ENCODE data around the gene PPARD. TPM values are rescaled to one million over a fixed set of nuclear protein-coding genes. Genes with fewer than 3 reads are reported as not detected.

The PPARD gene
- total RNA-seq, 6 experiments from 2014 or later, result 5.2 to 18.8 (median 5.9) TPM

GRCh38 chr6:35391240-35391968 is 49.0 kb downstream of the PPARD start:
- WGBS (ENCODE audit: insufficient coverage, low coverage, low lambda C conversion rate, missing lambda C conversion rate), result 80% methylated on average over 4 of the region's 7 CpGs
- H3K4me3 ChIP-seq, result no peak overlapping the region
- no peak for DNase-seq
- ATAC-seq, result peak in 1 of 4 donors; percentile 27
- TF ChIP-seq CTCF (IDR thresholded peaks at IDR 0.05), result no peak
- TF ChIP-seq POLR2A (IDR thresholded peaks at IDR 0.05), result no peak
- no peak overlapping the region for H3K27ac ChIP-seq
- no peaks in the 10 kb centered on the region for H3K9me3 ChIP-seq
- no peaks in the 10 kb centered on the region for H3K36me3 ChIP-seq
- H3K4me1 ChIP-seq, result peaks cover 0 to 4% (median 0%) of the 10 kb centered on the region in 4 donors
- intact Hi-C loops (cut with DNase I), result no loop called here
- H3K27me3 ChIP-seq, result no peaks in the 10 kb centered on the region

- TF ChIP-seq CTCF (IDR thresholded peaks at IDR 0.05), result no peak
- TF ChIP-seq POLR2A (IDR thresholded peaks at IDR 0.05), result no peak
- H3K9me3 ChIP-seq, result no peaks in the 10 kb centered on the region
- no peak overlapping the region for H3K4me3 ChIP-seq
- peak; percentile 19 to 57 (median 36) for ATAC-seq
- peaks cover 0 to 4% (median 0%) of the 10 kb centered on the region in 4 donors for H3K4me1 ChIP-seq
- WGBS (ENCODE audit: insufficient coverage, low coverage, low lambda C conversion rate, missing lambda C conversion rate), result 60% methylated on average over 1 of the region's 12 CpGs
- no peaks in the 10 kb centered on the region for H3K36me3 ChIP-seq
- no peak overlapping the region for H3K27ac ChIP-seq
- DNase-seq, result peak in 2 of 3 donors; percentile 63 to 65
- intact Hi-C loops (cut with DNase I), result no loop called here
- no peaks in the 10 kb centered on the region for H3K27me3 ChIP-seq
Measured at GRCh38 chr6:35392111-35392702, 49.8 kb downstream of the PPARD start.

- TF ChIP-seq POLR2A (IDR thresholded peaks at IDR 0.05), result no peak
- no peak for TF ChIP-seq CTCF (IDR thresholded peaks at IDR 0.05)
- no peak overlapping the region for H3K27ac ChIP-seq
- DNase-seq, result no peak
Measured at GRCh38 chr6:35392773-35393672, 50.7 kb downstream of the PPARD start.

GRCh38 chr6:35396991-35397390 is 54.6 kb downstream of the PPARD start:
- Histone ChIP-seq H3K27me3 (no peaks in the 10 kb centered on the region), H3K36me3 (no peaks in the 10 kb centered on the region), H3K27ac (no peak overlapping the region), H3K4me3 (no peak overlapping the region), H3K4me1 (peaks cover 0 to 20% (median 7%) of the 10 kb centered on the region in 4 donors), H3K9me3 (no peaks in the 10 kb centered on the region)
- intact Hi-C loops (cut with DNase I), result no loop called here
- DNase-seq, result no peak
- WGBS (ENCODE audit: insufficient coverage, low coverage, low lambda C conversion rate, missing lambda C conversion rate), result 63% methylated on average over 1 of the region's 5 CpGs
- TF ChIP-seq POLR2A (IDR thresholded peaks at IDR 0.05), result no peak
- no peak for TF ChIP-seq CTCF (IDR thresholded peaks at IDR 0.05)
- ATAC-seq, result no peak

More at GRCh38 chr6:35392773-35393672, 50.7 kb downstream of the PPARD start:
- no peak overlapping the region for H3K4me3 ChIP-seq
- WGBS (ENCODE audit: insufficient coverage, low coverage, low lambda C conversion rate, missing lambda C conversion rate), result 80% methylated on average over 1 of the region's 6 CpGs
- H3K9me3 ChIP-seq, result no peaks in the 10 kb centered on the region
- no peaks in the 10 kb centered on the region for H3K36me3 ChIP-seq
- ATAC-seq, result peak in 1 of 4 donors; percentile 16
- peaks cover 0 to 4% (median 0%) of the 10 kb centered on the region in 4 donors for H3K4me1 ChIP-seq
- intact Hi-C loops (cut with DNase I), result no loop called here
- no peaks in the 10 kb centered on the region for H3K27me3 ChIP-seq
